ENCODE data around the gene SUSD4. TPM values are rescaled to one million over a fixed set of nuclear protein-coding genes. Genes with fewer than 3 reads are reported as not detected.

SUSD4 gene
- total RNA-seq, 2 donors from 2014 or later = 10.7 to 26.7 TPM

- DNase-seq (ENCODE audit: low spot score) = no peak
- intact Hi-C loops (cut with DNase I) = no loop called here
- TF ChIP-seq POLR2A (IDR thresholded peaks at IDR 0.05) = no peak
- no peak for TF ChIP-seq CTCF (IDR thresholded peaks at IDR 0.05)
- TF ChIP-seq POLR2AphosphoS5 (IDR thresholded peaks at IDR 0.05) = no peak
- Histone ChIP-seq H3K9me3 (no peaks in the 10 kb centered on the region), H3K4me1 (replicated peaks) (no peaks in the 10 kb centered on the region), H3K27me3 (replicated peaks; ENCODE audit: insufficient read depth) (no peaks in the 10 kb centered on the region), H3K4me3 (no peak overlapping the region), H3K36me3 (no peaks in the 10 kb centered on the region), H3K27ac (no peak overlapping the region)
- WGBS = 79% methylated on average over 1 of the region's 1 CpG
These were observed 59.0 kb downstream of the SUSD4 start for GRCh38 chr1:223304931-223305330.

- Histone ChIP-seq H3K27me3 (replicated peaks; ENCODE audit: insufficient read depth) (no peaks in the 10 kb centered on the region), H3K4me1 (replicated peaks) (no peaks in the 10 kb centered on the region), H3K36me3 (no peaks in the 10 kb centered on the region), H3K4me3 (no peak overlapping the region), H3K9me3 (no peaks in the 10 kb centered on the region), H3K27ac (no peak overlapping the region)
- intact Hi-C loops (cut with DNase I) = no loop called here
- TF ChIP-seq POLR2AphosphoS5 (IDR thresholded peaks at IDR 0.05) = no peak
- no peak for TF ChIP-seq CTCF (IDR thresholded peaks at IDR 0.05)
- no peak for TF ChIP-seq POLR2A (IDR thresholded peaks at IDR 0.05)
- no peak for DNase-seq (ENCODE audit: low spot score)
- WGBS = 100% methylated on average over 2 of the region's 2 CpGs
These were observed 62.6 kb downstream of the SUSD4 start for GRCh38 chr1:223301371-223301770.

GRCh38 chr1:223299553-223299952, 64.4 kb downstream of the SUSD4 start:
- intact Hi-C loops (cut with DNase I) = no loop called here
- DNase-seq (ENCODE audit: low spot score) = no peak
- Histone ChIP-seq H3K36me3 (no peaks in the 10 kb centered on the region), H3K9me3 (no peaks in the 10 kb centered on the region), H3K4me1 (replicated peaks) (no peaks in the 10 kb centered on the region), H3K4me3 (no peak overlapping the region), H3K27ac (no peak overlapping the region), H3K27me3 (replicated peaks; ENCODE audit: insufficient read depth) (no peaks in the 10 kb centered on the region)
- TF ChIP-seq POLR2AphosphoS5 (IDR thresholded peaks at IDR 0.05) (no peak), CTCF (IDR thresholded peaks at IDR 0.05) (no peak), POLR2A (IDR thresholded peaks at IDR 0.05) (no peak)
- WGBS = 48% methylated on average over 1 of the region's 1 CpG

GRCh38 chr1:223298701-223299100, 65.3 kb downstream of the SUSD4 start:
- intact Hi-C loops (cut with DNase I) = no loop called here
- no peaks in the 10 kb centered on the region for H3K4me1 ChIP-seq (replicated peaks)
- H3K9me3 ChIP-seq = no peaks in the 10 kb centered on the region
- no peaks in the 10 kb centered on the region for H3K36me3 ChIP-seq
- no peak overlapping the region for H3K4me3 ChIP-seq
- DNase-seq (ENCODE audit: low spot score) = no peak
- TF ChIP-seq POLR2A (IDR thresholded peaks at IDR 0.05) = no peak
- TF ChIP-seq CTCF (IDR thresholded peaks at IDR 0.05) = no peak
- TF ChIP-seq POLR2AphosphoS5 (IDR thresholded peaks at IDR 0.05) = no peak
- H3K27me3 ChIP-seq (replicated peaks; ENCODE audit: insufficient read depth) = no peaks in the 10 kb centered on the region
- WGBS = 51% methylated on average over 5 of the region's 5 CpGs
- H3K27ac ChIP-seq = no peak overlapping the region

GRCh38 chr1:223297800-223298199, 66.2 kb downstream of the SUSD4 start:
- 90% methylated on average over 1 of the region's 1 CpG for WGBS
- H3K27me3 ChIP-seq (replicated peaks; ENCODE audit: insufficient read depth) = no peaks in the 10 kb centered on the region
- H3K36me3 ChIP-seq = no peaks in the 10 kb centered on the region
- intact Hi-C loops (cut with DNase I) = no loop called here
- no peak for TF ChIP-seq CTCF (IDR thresholded peaks at IDR 0.05)
- TF ChIP-seq POLR2AphosphoS5 (IDR thresholded peaks at IDR 0.05) = no peak
- H3K4me1 ChIP-seq (replicated peaks) = no peaks in the 10 kb centered on the region
- no peak for DNase-seq (ENCODE audit: low spot score)
- H3K9me3 ChIP-seq = no peaks in the 10 kb centered on the region
- no peak overlapping the region for H3K27ac ChIP-seq
- H3K4me3 ChIP-seq = no peak overlapping the region

Measured in prostate gland (tissue), 2 donors.